ENCODE measurements around the gene DCTN1. TPM values are rescaled to one million over a fixed set of nuclear protein-coding genes. Genes with fewer than 3 reads are reported as not detected.
A peak's percentile ranks its signal among the peaks of the same experiment; 100 is the strongest.

DCTN1 gene
- polyA plus RNA-seq (2013, experiment 1 of 2), result 210 TPM
- polyA plus RNA-seq (2013, experiment 2 of 2), result 193 TPM

GRCh38 chr2:74379851-74380789, at the start of gene DCTN1:
DCTN1 (minus strand) TSS chr2:74380311; CDS start chr2:74380037, 274 bp downstream.
- Histone ChIP-seq H3K27me3 (ENCODE audit: insufficient read depth, low read length, poor library complexity) (no peaks in the 10 kb centered on the region), H3K27ac (ENCODE audit: low read depth, low read length) (peak within 1 kb of the TSS; percentile 7), H3K18ac (ENCODE audit: low read length) (no peak within 1 kb of the TSS), H2BK15ac (replicated peaks; ENCODE audit: low read depth) (no peak within 1 kb of the TSS), H3K4me3 (ENCODE audit: low read length) (no peak within 1 kb of the TSS), H2BK5ac (ENCODE audit: low read length) (no peak within 1 kb of the TSS), H3K79me2 (ENCODE audit: control insufficient read depth, insufficient read depth, low read length) (peaks cover 30% of the 10 kb centered on the region), H3K79me1 (ENCODE audit: low read length) (peaks cover 26% of the 10 kb centered on the region), H3K56ac (ENCODE audit: low read length) (peak within 1 kb of the TSS; percentile 78), H2BK120ac (ENCODE audit: low read depth, low read length) (no peak within 1 kb of the TSS), H3K4me2 (ENCODE audit: low read length) (peak within 1 kb of the TSS; percentile 53), H4K5ac (ENCODE audit: low read length) (no peak within 1 kb of the TSS), H2AK5ac (ENCODE audit: low read length) (no peak within 1 kb of the TSS), H3K4me1 (ENCODE audit: control insufficient read depth, low read depth, low read length) (peaks cover 12% of the 10 kb centered on the region), H3K4ac (ENCODE audit: low read depth, low read length) (peak within 1 kb of the TSS; percentile 17), H3K23ac (ENCODE audit: low read length) (peak within 1 kb of the TSS; percentile 10), H3K36me3 (ENCODE audit: control insufficient read depth, insufficient read depth, low read length) (peaks cover 2% of the 10 kb centered on the region), H4K8ac (ENCODE audit: low read depth, low read length) (no peak within 1 kb of the TSS), H3K9ac (ENCODE audit: low read length) (peak within 1 kb of the TSS; percentile 54)
- WGBS (ENCODE audit: extremely low coverage, insufficient coverage, low lambda C conversion rate), result no CpG with 5 or more reads among the region's 14 CpGs
- peak; percentile 84 for DNase-seq

DNA sequence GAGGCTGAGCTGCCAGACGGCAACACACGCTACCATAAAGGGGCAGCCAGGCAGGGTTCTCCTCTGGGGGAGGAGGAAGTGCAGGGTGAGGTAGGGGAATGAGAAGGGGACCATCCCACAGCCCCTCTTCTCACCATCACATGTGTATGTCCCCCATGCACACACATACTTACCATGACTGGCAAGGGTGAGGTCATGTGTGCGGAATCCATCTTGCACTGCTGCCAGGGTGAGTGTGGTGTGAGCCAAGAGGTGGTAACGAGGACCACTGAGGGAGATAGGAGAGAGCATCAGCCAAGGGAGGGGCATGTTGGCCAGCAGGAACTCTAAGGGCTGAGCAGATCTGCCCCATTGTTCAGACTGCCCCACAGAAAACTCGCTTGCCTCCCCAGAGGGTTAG, 48.6 kb upstream of the DCTN1 start:
- H2BK120ac ChIP-seq (ENCODE audit: low read depth, low read length), result no peak overlapping the region

GRCh38 chr2:74427551-74427950, 47.4 kb upstream of the DCTN1 start:
- WGBS (ENCODE audit: extremely low coverage, insufficient coverage, low lambda C conversion rate), result no CpG with 5 or more reads among the region's 3 CpGs
- Histone ChIP-seq H3K56ac (ENCODE audit: low read length) (no peak overlapping the region), H4K5ac (ENCODE audit: low read length) (no peak overlapping the region), H4K8ac (ENCODE audit: low read depth, low read length) (no peak overlapping the region), H2AK5ac (ENCODE audit: low read length) (no peak overlapping the region), H3K4me3 (ENCODE audit: low read length) (no peak overlapping the region), H3K27ac (ENCODE audit: low read depth, low read length) (no peak overlapping the region), H3K79me2 (ENCODE audit: control insufficient read depth, insufficient read depth, low read length) (no peaks in the 10 kb centered on the region), H2BK120ac (ENCODE audit: low read depth, low read length) (no peak overlapping the region), H3K79me1 (ENCODE audit: low read length) (peaks cover 6% of the 10 kb centered on the region), H3K4me2 (ENCODE audit: low read length) (no peak overlapping the region), H3K18ac (ENCODE audit: low read length) (no peak overlapping the region), H3K23ac (ENCODE audit: low read length) (no peak overlapping the region), H3K27me3 (ENCODE audit: insufficient read depth, low read length, poor library complexity) (no peaks in the 10 kb centered on the region), H3K9ac (ENCODE audit: low read length) (no peak overlapping the region), H3K4me1 (ENCODE audit: control insufficient read depth, low read depth, low read length) (peaks cover 13% of the 10 kb centered on the region), H2BK5ac (ENCODE audit: low read length) (no peak overlapping the region), H3K36me3 (ENCODE audit: control insufficient read depth, insufficient read depth, low read length) (peaks cover 12% of the 10 kb centered on the region), H2BK15ac (replicated peaks; ENCODE audit: low read depth) (no peak overlapping the region), H3K4ac (ENCODE audit: low read depth, low read length) (no peak overlapping the region)
- DNase-seq, result peak; percentile 72

More for the DNA sequence above, 48.6 kb upstream of the DCTN1 start:
- Histone ChIP-seq H2BK5ac (ENCODE audit: low read length) (no peak overlapping the region), H3K27ac (ENCODE audit: low read depth, low read length) (no peak overlapping the region), H4K5ac (ENCODE audit: low read length) (no peak overlapping the region), H3K56ac (ENCODE audit: low read length) (no peak overlapping the region), H3K18ac (ENCODE audit: low read length) (no peak overlapping the region), H3K79me2 (ENCODE audit: control insufficient read depth, insufficient read depth, low read length) (no peaks in the 10 kb centered on the region), H3K36me3 (ENCODE audit: control insufficient read depth, insufficient read depth, low read length) (peaks cover 12% of the 10 kb centered on the region), H2BK15ac (replicated peaks; ENCODE audit: low read depth) (no peak overlapping the region), H3K4me1 (ENCODE audit: control insufficient read depth, low read depth, low read length) (peaks cover 13% of the 10 kb centered on the region), H3K4me2 (ENCODE audit: low read length) (no peak overlapping the region), H3K23ac (ENCODE audit: low read length) (no peak overlapping the region), H3K79me1 (ENCODE audit: low read length) (peaks cover 6% of the 10 kb centered on the region), H2AK5ac (ENCODE audit: low read length) (no peak overlapping the region), H3K27me3 (ENCODE audit: insufficient read depth, low read length, poor library complexity) (no peaks in the 10 kb centered on the region), H3K9ac (ENCODE audit: low read length) (no peak overlapping the region), H3K4ac (ENCODE audit: low read depth, low read length) (no peak overlapping the region), H3K4me3 (ENCODE audit: low read length) (no peak overlapping the region), H4K8ac (ENCODE audit: low read depth, low read length) (no peak overlapping the region)
- DNase-seq, result no peak
- no CpG with 5 or more reads among the region's 5 CpGs for WGBS (ENCODE audit: extremely low coverage, insufficient coverage, low lambda C conversion rate)

DNA sequence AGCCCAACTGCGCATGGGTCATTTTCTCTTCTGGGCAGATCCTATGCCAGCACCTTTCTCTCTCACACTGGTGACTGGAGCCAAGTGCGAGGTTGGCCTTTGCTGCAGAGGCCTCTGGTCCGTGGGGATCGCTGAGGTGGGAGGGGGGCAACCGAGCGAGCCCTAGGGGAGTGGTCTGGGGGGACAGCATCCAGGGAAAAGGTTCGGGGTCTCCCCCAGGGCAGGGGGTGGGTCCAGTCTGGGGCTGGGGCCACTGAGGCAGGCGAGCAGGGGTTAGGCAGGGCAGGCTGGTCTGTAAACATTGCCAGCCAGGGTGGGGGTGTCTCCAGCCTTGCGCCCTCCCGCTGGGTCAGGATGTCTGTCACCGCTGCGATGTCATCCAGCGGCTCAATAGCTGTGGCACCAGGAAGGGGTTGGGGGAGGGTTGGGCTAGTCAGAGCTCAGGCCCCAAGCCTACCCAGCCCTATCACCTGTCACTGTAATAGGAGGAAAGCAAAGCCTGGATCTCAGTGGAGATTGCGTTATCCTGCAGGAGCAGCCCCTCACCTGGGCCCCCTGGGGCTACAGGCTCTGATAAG, 46.2 kb upstream of the DCTN1 start:
- WGBS (ENCODE audit: extremely low coverage, insufficient coverage, low lambda C conversion rate), result no CpG with 5 or more reads among the region's 14 CpGs
- no peak overlapping the region for H3K4me3 ChIP-seq (ENCODE audit: low read length)
- no peak overlapping the region for H3K9ac ChIP-seq (ENCODE audit: low read length)
- H3K23ac ChIP-seq (ENCODE audit: low read length), result no peak overlapping the region
- no peak overlapping the region for H3K4me2 ChIP-seq (ENCODE audit: low read length)
- H3K27me3 ChIP-seq (ENCODE audit: insufficient read depth, low read length, poor library complexity), result no peaks in the 10 kb centered on the region
- no peak overlapping the region for H2BK120ac ChIP-seq (ENCODE audit: low read depth, low read length)
- no peak overlapping the region for H2BK15ac ChIP-seq (replicated peaks; ENCODE audit: low read depth)
- no peak overlapping the region for H3K4ac ChIP-seq (ENCODE audit: low read depth, low read length)
- H3K79me2 ChIP-seq (ENCODE audit: control insufficient read depth, insufficient read depth, low read length), result no peaks in the 10 kb centered on the region
- peaks cover 7% of the 10 kb centered on the region for H3K36me3 ChIP-seq (ENCODE audit: control insufficient read depth, insufficient read depth, low read length)
- H3K18ac ChIP-seq (ENCODE audit: low read length), result no peak overlapping the region
- H4K8ac ChIP-seq (ENCODE audit: low read depth, low read length), result no peak overlapping the region
- peak overlapping the region; percentile 37 for H2BK5ac ChIP-seq (ENCODE audit: low read length)
- no peaks in the 10 kb centered on the region for H3K79me1 ChIP-seq (ENCODE audit: low read length)
- peak; percentile 87 for DNase-seq
- H2AK5ac ChIP-seq (ENCODE audit: low read length), result no peak overlapping the region
- H4K5ac ChIP-seq (ENCODE audit: low read length), result no peak overlapping the region
- H3K56ac ChIP-seq (ENCODE audit: low read length), result no peak overlapping the region
- peaks cover 13% of the 10 kb centered on the region for H3K4me1 ChIP-seq (ENCODE audit: control insufficient read depth, low read depth, low read length)
- no peak overlapping the region for H3K27ac ChIP-seq (ENCODE audit: low read depth, low read length)

DNA sequence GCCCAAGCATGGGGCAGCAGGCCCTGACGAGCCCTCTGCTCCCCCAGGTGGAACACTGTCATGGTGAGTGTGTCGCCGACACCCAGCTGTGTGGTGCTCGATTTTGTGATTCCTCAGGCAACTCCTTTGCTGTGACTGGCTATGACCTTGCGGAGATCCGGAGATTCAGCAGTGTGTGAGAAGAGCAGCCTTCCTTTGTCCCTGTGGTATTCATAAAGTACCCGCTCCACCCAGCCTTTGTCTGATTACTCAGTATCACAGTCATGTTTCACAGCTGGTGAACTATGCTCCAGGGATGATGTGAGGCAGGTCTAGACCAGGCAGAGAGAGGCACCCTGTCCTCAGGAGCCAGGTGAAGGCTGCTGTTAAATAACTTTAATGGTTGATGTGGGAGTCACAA, 45.4 kb upstream of the DCTN1 start:
- Histone ChIP-seq H3K27me3 (ENCODE audit: insufficient read depth, low read length, poor library complexity) (no peaks in the 10 kb centered on the region), H2BK120ac (ENCODE audit: low read depth, low read length) (no peak overlapping the region), H3K79me1 (ENCODE audit: low read length) (no peaks in the 10 kb centered on the region), H4K5ac (ENCODE audit: low read length) (no peak overlapping the region), H3K18ac (ENCODE audit: low read length) (no peak overlapping the region), H3K36me3 (ENCODE audit: control insufficient read depth, insufficient read depth, low read length) (peaks cover 7% of the 10 kb centered on the region), H3K4me1 (ENCODE audit: control insufficient read depth, low read depth, low read length) (peaks cover 13% of the 10 kb centered on the region), H3K4me3 (ENCODE audit: low read length) (no peak overlapping the region), H2BK5ac (ENCODE audit: low read length) (no peak overlapping the region), H3K23ac (ENCODE audit: low read length) (no peak overlapping the region), H4K8ac (ENCODE audit: low read depth, low read length) (no peak overlapping the region), H3K79me2 (ENCODE audit: control insufficient read depth, insufficient read depth, low read length) (no peaks in the 10 kb centered on the region), H3K56ac (ENCODE audit: low read length) (no peak overlapping the region), H3K27ac (ENCODE audit: low read depth, low read length) (no peak overlapping the region), H3K4ac (ENCODE audit: low read depth, low read length) (no peak overlapping the region), H2BK15ac (replicated peaks; ENCODE audit: low read depth) (no peak overlapping the region), H3K9ac (ENCODE audit: low read length) (no peak overlapping the region), H2AK5ac (ENCODE audit: low read length) (no peak overlapping the region), H3K4me2 (ENCODE audit: low read length) (no peak overlapping the region)
- DNase-seq, result no peak
- no CpG with 5 or more reads among the region's 7 CpGs for WGBS (ENCODE audit: extremely low coverage, insufficient coverage, low lambda C conversion rate)
